ENCODE results near the gene KRTAP12-4.

Gene KRTAP12-4

DNA sequence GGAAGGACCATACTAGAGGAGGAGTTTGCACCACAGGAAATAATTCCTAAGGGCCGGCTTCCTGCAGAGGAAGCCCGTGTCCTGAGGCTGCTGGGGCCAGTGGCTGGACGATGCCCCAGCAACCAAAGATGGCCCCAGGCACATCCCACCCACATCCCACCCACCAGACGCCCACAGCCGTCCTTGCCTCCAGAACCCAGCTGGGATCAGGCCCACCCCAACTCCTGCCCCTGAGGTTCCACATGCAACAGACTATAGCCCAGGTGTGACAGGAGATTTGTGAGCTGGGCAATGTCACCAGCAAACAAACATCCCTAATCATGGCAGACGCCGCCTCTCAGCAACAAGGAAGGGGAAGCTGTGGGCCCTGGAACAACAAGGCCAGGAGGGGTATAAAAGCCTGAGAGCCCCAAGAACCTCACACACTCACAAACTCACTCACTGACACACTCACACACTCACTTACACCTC lies 27.8 kb downstream of the KRTAP12-4 start, which contains the start of gene KRTAP10-9:
TSS of gene KRTAP10-9 (plus strand) at position 421 of the 471 bp plus-strand sequence. CDS start 79 bp downstream, outside the sequence.
- in situ Hi-C loops (cut with HindIII; ENCODE audit: low pct_unique_long_range_greater_than_20kb, low sequenced_read_pairs): no loop called here
- no peak for DNase-seq (ENCODE audit: low read depth in 1 of 2, low spot score in 1 of 2)
- no peak for TF ChIP-seq JUND (IDR thresholded peaks at IDR 0.05; ENCODE audit: low read depth)

DNA sequence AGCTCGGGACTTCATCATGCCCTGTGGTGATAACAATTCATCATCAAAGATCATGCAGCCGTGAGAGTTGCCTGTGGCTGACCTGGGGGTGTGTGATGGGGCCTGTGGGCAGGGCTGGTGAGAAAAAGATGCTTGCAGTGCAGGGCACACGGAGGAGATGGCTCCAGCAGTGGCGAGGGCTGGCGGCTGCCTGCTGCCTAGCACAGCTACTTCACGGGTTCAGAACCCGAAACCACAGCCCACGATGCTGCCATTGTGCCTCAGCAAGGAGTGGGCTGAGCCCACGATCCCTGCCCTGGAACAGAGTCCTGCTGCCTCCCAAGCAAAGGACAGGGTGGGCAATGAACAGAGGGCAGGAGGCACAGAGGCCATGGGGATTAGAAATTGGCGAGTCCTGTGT lies 28.2 kb downstream of the KRTAP12-4 start:
- no peak for TF ChIP-seq JUND (IDR thresholded peaks at IDR 0.05; ENCODE audit: low read depth)
- DNase-seq (ENCODE audit: low read depth in 1 of 2, low spot score in 1 of 2): no peak
- in situ Hi-C loops (cut with HindIII; ENCODE audit: low pct_unique_long_range_greater_than_20kb, low sequenced_read_pairs): no loop called here

DNA sequence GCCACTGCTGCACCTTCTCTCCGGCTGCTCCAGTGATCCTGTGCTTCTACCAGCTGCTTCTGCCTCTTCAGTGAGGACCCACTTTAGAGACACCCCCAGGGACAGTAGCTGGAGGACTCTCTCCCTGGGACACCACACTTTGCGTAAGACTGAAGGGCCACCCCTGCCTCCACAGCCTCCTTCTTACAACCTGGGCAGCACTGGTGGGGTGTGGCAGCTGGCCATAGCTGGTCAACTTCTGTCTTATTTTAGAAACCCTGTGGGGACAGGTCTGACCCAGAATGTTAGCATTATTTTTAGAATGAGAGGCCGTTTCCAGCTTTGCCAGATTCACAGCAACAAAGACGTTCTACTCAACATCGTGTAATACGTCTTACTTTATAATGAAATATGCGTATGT lies 28.7 kb downstream of the KRTAP12-4 start:
- TF ChIP-seq JUND (IDR thresholded peaks at IDR 0.05; ENCODE audit: low read depth): no peak
- no peak for DNase-seq (ENCODE audit: low read depth in 1 of 2, low spot score in 1 of 2)
- in situ Hi-C loops (cut with HindIII; ENCODE audit: low pct_unique_long_range_greater_than_20kb, low sequenced_read_pairs): no loop called here

DNA sequence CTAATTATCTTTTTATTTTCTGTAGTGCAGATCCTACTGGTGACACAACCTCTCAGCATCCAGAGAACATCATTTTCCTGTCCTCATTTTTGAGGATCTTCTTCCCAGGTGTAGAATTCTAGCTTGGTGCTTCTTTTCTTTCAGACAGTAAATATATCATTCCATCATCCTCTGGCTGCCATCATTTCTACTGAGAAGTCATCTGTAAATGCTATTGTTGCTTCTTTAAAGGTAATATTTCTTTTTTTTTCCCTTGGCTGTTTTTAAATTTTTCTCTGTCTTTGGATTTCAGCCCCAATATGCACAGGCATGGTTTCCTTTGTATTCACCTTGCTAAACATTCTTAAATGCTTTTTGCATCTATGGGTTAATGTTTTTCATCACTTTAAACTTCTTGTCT lies 30.9 kb downstream of the KRTAP12-4 start:
- in situ Hi-C loops (cut with HindIII; ENCODE audit: low pct_unique_long_range_greater_than_20kb, low sequenced_read_pairs): no loop called here
- no peak for DNase-seq (ENCODE audit: low read depth in 1 of 2, low spot score in 1 of 2)
- no peak for TF ChIP-seq JUND (IDR thresholded peaks at IDR 0.05; ENCODE audit: low read depth)

DNA sequence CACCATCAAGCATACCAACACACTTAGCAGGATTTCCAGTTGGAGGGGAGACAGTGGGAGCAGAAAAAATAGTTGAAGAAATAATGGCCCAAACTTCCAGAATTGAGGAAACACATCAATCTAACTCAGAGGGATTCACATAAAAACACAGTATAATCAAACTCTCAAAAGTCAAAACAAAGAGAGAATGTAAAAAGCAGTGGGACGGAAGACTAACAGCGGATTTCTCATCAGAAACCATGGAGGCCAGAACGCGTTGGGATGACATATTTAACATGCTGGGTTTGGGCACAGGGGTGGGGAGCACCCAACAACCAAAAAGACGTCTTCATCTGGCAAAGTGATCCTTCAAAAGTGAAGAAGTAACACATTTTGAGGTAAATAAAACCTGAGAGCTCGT lies 34.6 kb downstream of the KRTAP12-4 start:
- in situ Hi-C loops (cut with HindIII; ENCODE audit: low pct_unique_long_range_greater_than_20kb, low sequenced_read_pairs): no loop called here
- DNase-seq (ENCODE audit: low read depth in 1 of 2, low spot score in 1 of 2): no peak
- no peak for TF ChIP-seq JUND (IDR thresholded peaks at IDR 0.05; ENCODE audit: low read depth)

DNA sequence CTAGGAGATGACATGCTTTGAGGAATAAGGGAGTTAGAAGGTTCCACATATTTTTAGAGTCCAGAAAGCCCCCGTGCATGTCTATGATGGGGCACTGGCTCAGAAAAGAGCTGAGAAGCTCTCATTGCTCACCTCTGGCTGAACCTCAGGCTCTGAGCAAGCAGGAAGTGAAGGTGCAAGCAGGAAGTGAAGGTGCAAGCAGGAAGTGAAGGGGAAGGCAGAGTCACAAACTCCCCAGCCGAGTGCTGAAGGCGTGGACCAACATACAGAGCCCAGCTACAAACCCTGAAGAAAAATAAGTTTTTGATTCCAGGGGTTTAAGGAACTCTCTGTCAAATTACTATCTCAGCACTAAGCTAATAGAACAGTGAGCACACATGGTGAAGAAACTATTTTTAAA lies 35.5 kb downstream of the KRTAP12-4 start:
- no peak for TF ChIP-seq JUND (IDR thresholded peaks at IDR 0.05; ENCODE audit: low read depth)
- DNase-seq (ENCODE audit: low read depth in 1 of 2, low spot score in 1 of 2): peak in 1 of 2 experiments; percentile 29
- in situ Hi-C loops (cut with HindIII; ENCODE audit: low pct_unique_long_range_greater_than_20kb, low sequenced_read_pairs): no loop called here

DNA sequence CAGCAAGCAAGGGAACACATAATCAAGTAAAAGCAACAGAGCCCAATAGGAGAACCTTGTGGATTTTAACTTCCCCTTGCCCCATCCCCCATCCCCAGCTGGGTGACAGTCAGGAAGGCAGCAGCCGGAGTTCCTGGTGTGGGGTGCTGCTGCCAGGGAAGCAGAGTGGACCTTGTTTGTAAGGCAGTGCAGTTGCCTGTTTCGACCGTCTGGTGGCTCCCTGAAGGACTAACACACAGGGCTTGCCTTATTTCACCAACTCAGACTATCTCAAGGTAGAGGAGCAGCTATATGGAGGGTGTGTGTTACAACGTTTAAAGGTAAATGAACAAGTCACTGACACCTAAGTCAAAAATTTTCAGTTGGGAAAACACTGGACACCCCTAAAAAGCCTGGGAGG lies 36.0 kb downstream of the KRTAP12-4 start:
- in situ Hi-C loops (cut with HindIII; ENCODE audit: low pct_unique_long_range_greater_than_20kb, low sequenced_read_pairs): no loop called here
- TF ChIP-seq JUND (IDR thresholded peaks at IDR 0.05; ENCODE audit: low read depth): no peak
- DNase-seq (ENCODE audit: low read depth in 1 of 2, low spot score in 1 of 2): peak; percentile 21 to 68

DNA sequence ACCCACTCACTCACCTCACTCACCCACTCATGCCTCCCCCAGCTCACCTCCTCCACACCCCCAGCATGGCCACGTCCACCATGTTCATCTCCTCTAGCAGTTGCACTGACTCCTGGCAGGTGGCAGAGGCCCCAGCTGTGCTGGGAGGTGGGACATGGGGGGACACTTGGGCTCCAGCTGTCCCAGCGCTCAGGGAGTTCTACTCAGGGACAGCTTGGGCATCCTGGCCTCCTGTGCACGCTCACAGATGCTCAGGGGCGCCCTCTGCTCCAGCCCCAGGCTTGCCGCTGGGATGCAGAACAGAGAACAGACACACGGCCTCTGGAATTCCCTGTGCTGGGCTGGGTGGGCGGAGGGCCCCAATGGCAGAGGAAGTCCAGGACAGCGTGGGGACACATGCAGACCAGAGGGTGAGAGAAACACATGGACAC lies 37.4 kb downstream of the KRTAP12-4 start:
- TF ChIP-seq JUND (IDR thresholded peaks at IDR 0.05; ENCODE audit: low read depth): no peak
- no peak for DNase-seq (ENCODE audit: low read depth in 1 of 2, low spot score in 1 of 2)
- in situ Hi-C loops (cut with HindIII; ENCODE audit: low pct_unique_long_range_greater_than_20kb, low sequenced_read_pairs): no loop called here

DNA sequence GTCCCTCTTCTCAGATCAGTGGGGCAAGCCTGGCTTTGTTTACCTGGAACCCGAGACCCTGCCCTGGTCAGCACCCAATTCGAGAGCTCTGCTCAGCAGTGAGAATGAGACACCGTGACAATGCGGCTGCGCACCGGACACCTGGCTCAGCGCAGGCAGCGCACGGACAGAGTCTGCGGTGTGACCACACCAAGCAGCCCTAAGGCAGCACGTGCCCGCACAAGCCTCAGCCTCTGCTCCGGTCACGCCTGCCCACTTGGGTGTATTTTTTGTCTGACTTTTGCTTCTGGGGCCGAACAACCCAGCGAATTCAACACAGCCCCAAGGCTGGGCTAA lies 37.9 kb downstream of the KRTAP12-4 start:
- in situ Hi-C loops (cut with HindIII; ENCODE audit: low pct_unique_long_range_greater_than_20kb, low sequenced_read_pairs): no loop called here
- DNase-seq (ENCODE audit: low read depth in 1 of 2, low spot score in 1 of 2): no peak
- no peak for TF ChIP-seq JUND (IDR thresholded peaks at IDR 0.05; ENCODE audit: low read depth)

DNA sequence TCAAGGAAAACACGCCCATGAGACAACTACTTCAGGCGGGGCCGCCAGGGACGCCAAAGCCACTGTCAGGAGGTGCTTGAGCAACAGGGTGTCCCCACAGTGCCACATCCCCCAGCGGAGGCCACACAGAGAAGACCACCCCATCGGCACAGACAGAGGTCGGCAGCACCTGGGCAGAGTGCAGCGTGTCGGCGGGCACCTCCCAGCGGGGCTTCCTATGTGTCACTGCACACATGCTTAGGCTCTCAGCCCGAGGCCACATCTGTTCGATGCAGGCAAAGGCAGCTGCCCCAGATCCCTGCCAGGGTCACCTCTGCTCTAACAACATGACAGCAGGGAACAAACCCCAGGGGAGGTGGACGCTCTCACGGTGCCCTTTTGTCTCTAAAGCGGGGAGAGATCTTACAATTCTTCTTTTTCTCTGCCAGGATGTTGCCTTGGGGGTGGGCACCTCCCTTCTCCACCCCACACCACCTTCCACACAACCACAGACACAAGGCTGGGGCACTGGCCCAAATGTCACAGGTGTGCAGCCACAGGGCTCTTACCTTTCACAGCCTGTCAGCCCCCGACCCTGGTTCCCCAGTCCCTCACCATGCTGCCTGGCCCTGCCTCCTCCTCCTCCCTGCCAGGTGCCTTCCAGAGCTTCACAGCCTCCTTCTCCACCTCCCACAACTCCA lies 38.4 kb downstream of the KRTAP12-4 start:
- TF ChIP-seq JUND (IDR thresholded peaks at IDR 0.05; ENCODE audit: low read depth): no peak

DNA sequence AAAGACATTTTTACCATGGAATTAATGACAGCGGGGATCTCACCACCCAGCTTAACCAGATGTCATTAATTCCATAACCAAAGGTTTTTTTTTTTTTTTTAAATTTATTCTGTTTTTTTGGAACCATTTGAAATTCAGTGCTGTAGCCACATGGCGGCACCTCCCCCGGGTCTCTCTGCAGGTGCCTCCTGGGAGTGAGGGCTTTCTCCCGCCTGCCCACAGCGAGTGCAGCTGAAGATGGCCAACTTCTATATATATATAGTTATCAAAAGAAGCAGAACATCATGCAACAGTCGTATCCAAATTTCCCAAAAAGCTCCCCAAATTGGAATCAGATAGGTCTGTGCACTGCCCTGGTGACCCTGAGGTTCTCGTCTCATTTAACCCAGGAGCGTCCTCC lies 39.0 kb downstream of the KRTAP12-4 start:
- DNase-seq (ENCODE audit: low read depth in 1 of 2, low spot score in 1 of 2): no peak
- in situ Hi-C loops (cut with HindIII; ENCODE audit: low pct_unique_long_range_greater_than_20kb, low sequenced_read_pairs): no loop called here
- no peak for TF ChIP-seq JUND (IDR thresholded peaks at IDR 0.05; ENCODE audit: low read depth)

More for the DNA sequence above, 38.4 kb downstream of the KRTAP12-4 start:
- in situ Hi-C loops (cut with HindIII; ENCODE audit: low pct_unique_long_range_greater_than_20kb, low sequenced_read_pairs): no loop called here
- DNase-seq (ENCODE audit: low read depth in 1 of 2, low spot score in 1 of 2): no peak

DNA sequence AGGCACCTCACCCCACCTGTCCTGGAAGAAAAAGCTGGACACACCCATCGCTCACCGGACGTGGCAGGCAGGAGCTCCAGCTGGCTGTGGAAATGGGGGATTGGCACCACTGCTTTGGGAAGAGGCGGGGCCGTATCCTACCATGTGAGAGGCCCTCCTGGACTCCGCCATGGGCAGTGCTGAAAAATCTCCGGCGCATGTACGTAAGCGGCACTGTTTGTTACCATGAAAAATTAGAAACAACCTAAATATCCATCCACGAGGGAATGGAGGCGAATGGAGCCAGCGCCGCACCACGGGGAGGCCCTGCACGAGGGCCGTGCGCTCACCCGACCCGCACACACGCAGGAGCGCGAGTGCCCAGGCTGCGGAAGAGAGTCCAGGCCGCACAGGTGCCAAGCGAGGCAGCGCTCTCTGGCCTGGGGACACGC lies 39.5 kb downstream of the KRTAP12-4 start:
- TF ChIP-seq JUND (IDR thresholded peaks at IDR 0.05; ENCODE audit: low read depth): no peak
- in situ Hi-C loops (cut with HindIII; ENCODE audit: low pct_unique_long_range_greater_than_20kb, low sequenced_read_pairs): no loop called here
- DNase-seq (ENCODE audit: low read depth in 1 of 2, low spot score in 1 of 2): no peak

DNA sequence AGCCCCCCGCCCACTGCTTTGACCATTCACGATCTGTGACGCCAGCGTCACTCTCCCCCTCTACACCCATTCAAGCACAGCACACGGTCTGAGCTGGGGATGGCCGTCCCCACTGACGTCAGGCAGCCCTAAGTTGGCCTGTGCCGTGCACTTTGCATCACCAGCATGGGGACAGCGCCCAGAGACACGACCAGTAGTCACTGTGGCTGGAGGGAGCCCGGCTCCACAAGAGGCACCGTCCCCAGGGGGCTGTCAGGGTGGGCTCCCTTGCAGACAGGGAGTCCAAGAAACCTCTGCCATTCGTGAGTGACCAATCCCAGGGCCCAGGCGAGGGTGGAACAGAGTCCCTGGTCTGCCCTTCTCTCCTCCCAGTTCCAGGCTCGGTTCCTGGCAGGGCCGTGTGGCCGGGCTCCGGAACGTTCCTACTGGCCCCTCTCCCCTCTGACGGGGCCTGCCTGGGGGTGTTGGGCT lies 40.3 kb downstream of the KRTAP12-4 start:
- in situ Hi-C loops (cut with HindIII; ENCODE audit: low pct_unique_long_range_greater_than_20kb, low sequenced_read_pairs): no loop called here
- no peak for DNase-seq (ENCODE audit: low read depth in 1 of 2, low spot score in 1 of 2)
- no peak for TF ChIP-seq JUND (IDR thresholded peaks at IDR 0.05; ENCODE audit: low read depth)

All from T47D (cell line).